Stomach (tissue), 4 donors: ENCODE results near the gene MFAP1.

Experiments used
- CTCF ChIP-seq, 7 experiments: fragments of 450-650 bp in 4 of 7; fragments of 200-600 bp in 3 of 7; sonication (generic) in 3 of 7; IDR thresholded peaks; one replicate each; pipeline ENCODE4 v1.5.1; 2016 to 2019; ENCODE audit warnings: antibody characterized with exemption in 7 of 7, control low read depth in 2 of 7, mild to moderate bottlenecking in 1 of 7
- EP300 ChIP-seq: sonication (generic); formaldehyde crosslinking; IDR thresholded peaks from one replicate; pipeline ENCODE4 v1.6.1; 2017; ENCODE audit warnings: antibody characterized with exemption
- POLR2A ChIP-seq, 4 donors: fragments of 450-650 bp; IDR thresholded peaks; one replicate each; pipeline ENCODE4 v1.6.1; 2016; ENCODE audit warnings: antibody characterized with exemption in 4 of 4, control low read depth in 2 of 4, mild to moderate bottlenecking in 1 of 4, moderate library complexity in 1 of 4
- POLR2AphosphoS5 ChIP-seq, 3 donors: sonication (generic); formaldehyde crosslinking; IDR thresholded peaks; one replicate each; pipeline ENCODE4 v1.6.1; 2016; ENCODE audit warnings: antibody characterized with exemption in 3 of 3

- TF ChIP-seq CTCF (IDR thresholded peaks at IDR 0.05), result no peak
- TF ChIP-seq POLR2A (IDR thresholded peaks at IDR 0.05), result no peak
- no peak for TF ChIP-seq POLR2AphosphoS5 (IDR thresholded peaks at IDR 0.05)
- no peak for TF ChIP-seq EP300
Measured at GRCh38 chr15:43808435-43808950, 16.0 kb downstream of the MFAP1 start.
